ENCODE data around the gene SBF2.

SBF2 gene

DNA sequence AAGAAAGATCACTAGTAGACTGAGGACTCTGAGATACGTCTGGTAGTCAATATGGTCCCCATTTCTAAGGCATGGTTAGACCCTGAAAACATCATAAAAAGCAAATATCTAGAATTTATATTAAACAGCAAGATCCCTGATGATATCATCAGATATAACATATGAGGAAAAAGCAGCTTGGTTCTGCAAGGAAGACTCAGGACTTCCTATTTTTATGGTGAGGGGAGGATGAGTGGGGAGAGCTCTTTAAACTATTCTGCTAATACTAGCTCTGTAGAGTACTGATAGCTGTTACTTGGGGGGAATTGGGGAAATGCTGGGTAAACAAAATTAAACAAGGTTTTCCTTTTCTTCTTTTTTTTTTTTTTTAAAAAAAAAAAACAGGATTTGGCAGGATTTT, 394.3 kb downstream of the SBF2 start:
- H3K4me3 ChIP-seq (ENCODE audit: low read length): no peak overlapping the region
- DNase-seq (ENCODE audit: low read depth): no peak
- TF ChIP-seq, protein P1, sequence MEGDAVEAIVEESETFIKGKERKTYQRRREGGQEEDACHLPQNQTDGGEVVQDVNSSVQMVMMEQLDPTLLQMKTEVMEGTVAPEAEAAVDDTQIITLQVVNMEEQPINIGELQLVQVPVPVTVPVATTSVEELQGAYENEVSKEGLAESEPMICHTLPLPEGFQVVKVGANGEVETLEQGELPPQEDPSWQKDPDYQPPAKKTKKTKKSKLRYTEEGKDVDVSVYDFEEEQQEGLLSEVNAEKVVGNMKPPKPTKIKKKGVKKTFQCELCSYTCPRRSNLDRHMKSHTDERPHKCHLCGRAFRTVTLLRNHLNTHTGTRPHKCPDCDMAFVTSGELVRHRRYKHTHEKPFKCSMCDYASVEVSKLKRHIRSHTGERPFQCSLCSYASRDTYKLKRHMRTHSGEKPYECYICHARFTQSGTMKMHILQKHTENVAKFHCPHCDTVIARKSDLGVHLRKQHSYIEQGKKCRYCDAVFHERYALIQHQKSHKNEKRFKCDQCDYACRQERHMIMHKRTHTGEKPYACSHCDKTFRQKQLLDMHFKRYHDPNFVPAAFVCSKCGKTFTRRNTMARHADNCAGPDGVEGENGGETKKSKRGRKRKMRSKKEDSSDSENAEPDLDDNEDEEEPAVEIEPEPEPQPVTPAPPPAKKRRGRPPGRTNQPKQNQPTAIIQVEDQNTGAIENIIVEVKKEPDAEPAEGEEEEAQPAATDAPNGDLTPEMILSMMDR (IDR thresholded peaks at IDR 0.05; ENCODE audit: insufficient read depth, low read depth, low read length, missing control alignments): no peak

DNA sequence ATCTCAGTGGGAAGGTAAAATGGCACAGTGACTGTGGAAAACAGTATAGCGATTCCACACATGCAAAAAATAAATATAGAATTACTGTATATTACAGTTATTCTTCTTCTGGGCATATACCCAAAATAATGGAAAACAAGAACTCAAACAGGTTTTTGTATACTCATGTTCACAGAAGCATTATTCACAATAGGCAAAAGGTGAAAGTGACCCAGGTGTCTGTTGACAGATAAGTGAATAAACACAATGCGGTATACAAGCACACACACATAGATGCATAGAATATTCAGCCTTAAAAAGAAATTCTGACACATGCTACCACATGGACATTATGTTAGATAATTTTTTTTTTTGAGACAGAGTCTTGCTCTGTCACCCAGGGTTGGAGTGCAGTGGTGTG, 397.1 kb downstream of the SBF2 start:
- TF ChIP-seq, protein P1 (IDR thresholded peaks at IDR 0.05; ENCODE audit: insufficient read depth, low read depth, low read length, missing control alignments): no peak
- no peak overlapping the region for H3K4me3 ChIP-seq (ENCODE audit: low read length)
- DNase-seq (ENCODE audit: low read depth): peak; percentile 53

DNA sequence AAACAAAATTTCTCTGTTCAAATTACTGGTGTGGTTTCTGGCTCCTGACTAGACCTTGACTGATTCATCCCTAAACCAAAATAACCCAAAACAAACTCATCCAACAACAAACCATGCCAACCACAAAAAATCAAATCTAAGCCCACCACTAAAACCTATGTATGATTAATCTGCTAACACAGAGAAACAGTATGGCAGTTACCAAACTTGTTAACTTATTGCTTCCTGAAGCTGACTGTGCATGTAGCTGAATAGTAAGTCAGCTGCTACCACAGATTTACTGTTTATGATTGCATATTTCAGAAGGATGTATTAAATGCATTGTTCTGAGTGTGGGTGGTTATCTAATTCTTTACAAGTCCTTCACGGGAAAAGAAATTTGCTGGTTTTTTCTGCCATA, 399.0 kb downstream of the SBF2 start:
- no peak overlapping the region for H3K4me3 ChIP-seq (ENCODE audit: low read length)
- DNase-seq (ENCODE audit: low read depth): no peak
- TF ChIP-seq, protein P1 (IDR thresholded peaks at IDR 0.05; ENCODE audit: insufficient read depth, low read depth, low read length, missing control alignments): no peak

DNA sequence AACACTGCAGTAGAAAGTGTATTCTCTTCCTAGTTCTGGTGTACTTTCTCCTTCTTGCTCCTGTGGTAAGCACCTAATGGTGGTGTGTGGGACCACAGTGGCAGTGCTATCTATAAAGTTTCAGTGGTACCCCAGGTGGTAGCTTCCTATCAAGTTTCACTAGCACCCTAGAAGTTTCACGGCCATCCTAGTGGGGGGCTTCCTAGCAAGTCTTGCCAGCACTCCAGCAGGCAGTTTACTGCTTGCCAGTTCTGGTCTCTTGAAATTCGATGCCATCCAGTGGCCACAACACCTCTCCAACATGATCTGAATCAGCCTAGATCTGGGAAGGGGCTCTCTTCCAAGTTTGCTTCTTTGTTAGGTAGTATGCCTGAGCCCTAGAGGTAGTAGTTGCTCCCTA, 400.5 kb downstream of the SBF2 start:
- no peak for DNase-seq (ENCODE audit: low read depth)
- no peak overlapping the region for H3K4me3 ChIP-seq (ENCODE audit: low read length)
- TF ChIP-seq, protein P1 (IDR thresholded peaks at IDR 0.05; ENCODE audit: insufficient read depth, low read depth, low read length, missing control alignments): no peak

DNA sequence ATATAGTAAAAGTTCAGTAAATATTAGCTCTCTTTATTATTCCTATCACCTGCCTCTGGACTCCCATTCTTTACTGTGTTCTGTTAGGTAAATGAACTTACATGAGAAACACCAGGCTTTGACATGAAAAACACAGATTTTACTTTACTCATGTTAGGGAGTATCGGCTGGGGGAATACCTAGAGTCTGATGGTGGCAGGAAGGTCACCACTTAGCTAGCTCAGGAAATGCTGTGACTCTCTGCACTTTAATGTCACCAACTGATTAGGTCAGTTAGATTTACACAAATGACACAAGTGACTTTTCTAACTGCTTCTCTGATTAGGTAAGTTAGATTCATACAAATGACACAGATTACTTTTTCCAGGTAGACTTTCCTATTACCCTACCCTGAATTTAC, 405.1 kb downstream of the SBF2 start:
- DNase-seq (ENCODE audit: low read depth): no peak
- TF ChIP-seq, protein P1 (IDR thresholded peaks at IDR 0.05; ENCODE audit: insufficient read depth, low read depth, low read length, missing control alignments): no peak
- H3K4me3 ChIP-seq (ENCODE audit: low read length): no peak overlapping the region

DNA sequence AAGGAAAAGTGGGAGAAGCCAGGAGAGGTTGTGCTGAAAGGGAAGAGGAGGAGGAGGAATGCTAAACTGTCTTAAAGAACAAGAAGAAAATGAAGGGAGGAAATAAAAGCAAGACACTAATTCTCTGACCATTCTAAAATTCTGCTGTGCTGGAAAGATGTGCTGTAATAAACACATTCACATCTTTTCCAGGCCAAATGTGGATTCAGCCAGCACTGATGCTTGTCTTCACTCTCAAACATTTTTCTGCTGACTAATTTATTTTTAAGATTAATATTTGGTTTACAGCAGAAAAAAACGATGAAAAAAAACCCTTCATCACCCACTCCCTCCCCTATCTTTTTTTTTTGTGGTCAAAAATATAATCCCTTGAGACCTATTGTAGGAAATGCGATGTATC, 406.5 kb downstream of the SBF2 start:
- DNase-seq (ENCODE audit: low read depth): no peak
- no peak overlapping the region for H3K4me3 ChIP-seq (ENCODE audit: low read length)
- TF ChIP-seq, protein P1 (IDR thresholded peaks at IDR 0.05; ENCODE audit: insufficient read depth, low read depth, low read length, missing control alignments): no peak

DNA sequence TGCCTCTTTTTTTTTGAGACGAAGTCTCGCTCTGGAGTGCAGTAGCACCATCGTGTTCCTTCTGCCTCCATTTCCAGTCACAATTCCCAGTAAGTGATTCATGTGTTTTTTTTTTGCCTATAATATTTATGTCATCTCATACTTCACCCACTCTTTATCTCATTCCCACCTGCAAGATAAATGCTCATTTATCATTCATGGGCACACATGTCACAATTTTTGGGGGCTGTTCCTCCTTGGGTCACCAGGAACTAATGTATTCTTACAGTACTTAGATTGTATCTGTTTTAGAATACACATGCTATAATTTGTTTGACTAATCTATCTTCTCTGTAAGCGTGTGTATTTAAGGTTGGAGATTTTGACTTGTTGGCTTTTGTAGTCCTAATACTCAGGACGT, 407.4 kb downstream of the SBF2 start:
- H3K4me3 ChIP-seq (ENCODE audit: low read length): no peak overlapping the region
- TF ChIP-seq, protein P1 (IDR thresholded peaks at IDR 0.05; ENCODE audit: insufficient read depth, low read depth, low read length, missing control alignments): no peak
- DNase-seq (ENCODE audit: low read depth): no peak
